SK-N-SH (cell line): ENCODE results near the gene JAG2. TPM values are rescaled to one million over a fixed set of nuclear protein-coding genes. Genes with fewer than 3 reads are reported as not detected.

Experiments used
- CTCF ChIA-PET: fragments of 300-600, 350-600 bp; formaldehyde crosslinking; extraction: SDS; loops from one replicate; lab custom pipeline; 2021; lab: Yijun Ruan, JAX
- POLR2A ChIA-PET: fragments of 350-600 bp; sonication (Branson Sonifier 250); formaldehyde crosslinking; extraction: SDS; loops from one replicate; lab custom pipeline; 2020; ENCODE audit warnings: antibody characterized with exemption, inconsistent platforms; lab: Yijun Ruan, JAX
- DNase-seq: peaks from one replicate; pipeline ENCODE4 v3.0.0; 2012
- H2AFZ ChIP-seq: fragments of 200-600 bp; sonication (generic); 2 replicates; pipeline ENCODE4 v1.8.1; 2016; ENCODE audit warnings: antibody characterized with exemption, mild to moderate bottlenecking, low read depth
- H3F3A ChIP-seq: fragments of 200-600 bp; sonication (generic); replicated peaks from 2 replicates; pipeline ENCODE3; 2016; ENCODE audit warnings: antibody characterized with exemption, mild to moderate bottlenecking; ENCODE audit not compliant: insufficient read depth
- H3K27ac ChIP-seq, 2 experiments: fragments of 200-500 bp in 1 of 2; fragments of 200-600 bp in 1 of 2; sonication (Bioruptor generic) in 1 of 2; sonication (generic), shearing (Covaris generic) in 1 of 2; 2 replicates each; pipeline versions ENCODE4 v1.5.1 to v1.6.1; 2014 to 2016; ENCODE audit warnings: low read depth in 2 of 2, inconsistent platforms in 1 of 2, low read length in 1 of 2, mild to moderate bottlenecking in 1 of 2, mixed read lengths in 1 of 2
- H3K27me3 ChIP-seq: fragments of 200-600 bp; sonication (generic), shearing (Covaris generic); 2 replicates; pipeline ENCODE4 v1.6.1; 2016; ENCODE audit warnings: mixed run types; ENCODE audit not compliant: insufficient read depth
- H3K36me3 ChIP-seq, 2 experiments: fragments of 200-500 bp in 1 of 2; fragments of 200-600 bp in 1 of 2; sonication (Bioruptor generic) in 1 of 2; sonication (generic) in 1 of 2; replicated peaks in 1 of 2; 2 replicates each; pipeline versions ENCODE3 to v1.5.1; 2014 to 2016; ENCODE audit warnings: low read length in 1 of 2, mild to moderate bottlenecking in 1 of 2; ENCODE audit not compliant: insufficient read depth in 2 of 2, control insufficient read depth in 1 of 2
- H3K4me1 ChIP-seq, 2 experiments: fragments of 200-500 bp in 1 of 2; fragments of 200-600 bp in 1 of 2; sonication (Bioruptor generic) in 1 of 2; sonication (generic), shearing (Covaris generic) in 1 of 2; 2 replicates each; pipeline versions ENCODE4 v1.5.1 to v1.6.1; 2014 to 2016; ENCODE audit warnings: low read depth in 1 of 2, low read length in 1 of 2, mixed run types in 1 of 2; ENCODE audit not compliant: insufficient read depth in 2 of 2, control insufficient read depth in 1 of 2
- H3K4me2 ChIP-seq: fragments of 200-600 bp; sonication (generic), shearing (Covaris generic); 2 replicates; pipeline ENCODE4 v1.6.1; 2017; ENCODE audit warnings: mixed run types
- H3K4me3 ChIP-seq, 2 experiments: fragments of 200-500 bp in 1 of 2; fragments of 200-600 bp in 1 of 2; sonication (Bioruptor generic) in 1 of 2; sonication (generic), shearing (Covaris generic) in 1 of 2; 2 replicates each; pipeline versions ENCODE4 v1.5.1 to v1.8.1; 2014 to 2016; ENCODE audit warnings: low read depth in 2 of 2, inconsistent platforms in 1 of 2, low read length in 1 of 2, mild to moderate bottlenecking in 1 of 2, mixed read lengths in 1 of 2, moderate library complexity in 1 of 2
- H3K79me2 ChIP-seq: fragments of 200-600 bp; sonication (generic); 2 replicates; pipeline ENCODE4 v1.8.1; 2017; ENCODE audit warnings: mild to moderate bottlenecking; ENCODE audit not compliant: insufficient read depth
- H3K9ac ChIP-seq: fragments of 200-600 bp; sonication (generic); 2 replicates; pipeline ENCODE4 v1.6.1; 2017; ENCODE audit warnings: mixed run types
- H3K9me2 ChIP-seq: fragments of 200-600 bp; sonication (generic); 2 replicates; pipeline ENCODE4 v1.6.1; 2017; ENCODE audit warnings: mixed run types
- H3K9me3 ChIP-seq: fragments of 200-600 bp; sonication (generic); 2 replicates; pipeline ENCODE4 v1.6.1; 2017; ENCODE audit warnings: mixed run types, mild to moderate bottlenecking, moderate library complexity
- H4K20me1 ChIP-seq: fragments of 200-600 bp; sonication (generic); 2 replicates; pipeline ENCODE4 v1.6.1; 2017; ENCODE audit warnings: mild to moderate bottlenecking, mixed run types; ENCODE audit not compliant: insufficient read depth
- CHD2 ChIP-seq: fragments of 150-350 bp; IDR thresholded peaks from 2 replicates; pipeline ENCODE4 v1.6.1; 2018; ENCODE audit warnings: low read length; ENCODE audit not compliant: partially characterized antibody
- EP300 ChIP-seq, 2 experiments: IDR thresholded peaks; 2 replicates each; pipeline versions ENCODE4 v1.4.0 to v1.6.1; 2012; ENCODE audit warnings: borderline replicate concordance in 1 of 2, low read depth in 1 of 2, low read length in 1 of 2
- GABPA ChIP-seq: IDR thresholded peaks from 2 replicates; pipeline ENCODE4 v1.4.0; 2012; ENCODE audit warnings: low read depth, mild to moderate bottlenecking
- GATA2 ChIP-seq: sonication (generic); formaldehyde crosslinking; IDR thresholded peaks from 2 replicates; pipeline ENCODE4 v1.5.0; 2020; ENCODE audit warnings: mild to moderate bottlenecking, missing genetic modification reagents
- MEF2A ChIP-seq: IDR thresholded peaks from 2 replicates; pipeline ENCODE4 v1.4.0; 2012; ENCODE audit warnings: low read depth, borderline replicate concordance
- NFIC ChIP-seq: IDR thresholded peaks from 2 replicates; pipeline ENCODE4 v1.4.0; 2012; ENCODE audit warnings: borderline replicate concordance
- POLR2AphosphoS5 ChIP-seq: IDR thresholded peaks from 2 replicates; pipeline ENCODE4 v1.6.1; 2012; ENCODE audit warnings: low read depth, low read length
- RAD21 ChIP-seq: IDR thresholded peaks from 2 replicates; pipeline ENCODE4 v1.6.1; 2012; ENCODE audit warnings: mild to moderate bottlenecking, low read length
- RCOR1 ChIP-seq: fragments of 150-350 bp; IDR thresholded peaks from 2 replicates; pipeline ENCODE4 v1.6.1; 2017; ENCODE audit warnings: antibody characterized with exemption, low read length
- RXRA ChIP-seq: IDR thresholded peaks from 2 replicates; pipeline ENCODE4 v1.4.0; 2012; ENCODE audit warnings: low read depth, mild to moderate bottlenecking, borderline replicate concordance
- SMC3 ChIP-seq: IDR thresholded peaks from 2 replicates; pipeline ENCODE4 v1.6.1; 2012; ENCODE audit warnings: low read depth, low read length, improper control_type of control experiment
- TAF1 ChIP-seq: IDR thresholded peaks from 2 replicates; pipeline ENCODE4 v1.6.1; 2012; ENCODE audit warnings: low read depth, mild to moderate bottlenecking, low read length, moderate library complexity, borderline replicate concordance
- WGBS: methylation state at CpG from one replicate; pipeline ENCODE4 v1.1.6; 2017; ENCODE audit warnings: low lambda C conversion rate; 5-methylcytosine and 5-hydroxymethylcytosine counted together
- polyA plus RNA-seq, 3 experiments: library from polyadenylated mRNA; depleted of rRNA; stranded (reverse); fragments of >200 nt; gene quantifications; 2 replicates each; pipeline ENCODE4 v1.2.3, GENCODE V29; 2012
- TF ChIP-seq, protein P1 (sequence below): IDR thresholded peaks from 2 replicates; pipeline ENCODE4 v1.4.0; 2012; ENCODE audit warnings: low read depth, borderline replicate concordance
- TF ChIP-seq, protein P2 (sequence below): fragments of 150-350 bp; IDR thresholded peaks from 2 replicates; pipeline ENCODE4 v1.6.1; 2017; ENCODE audit warnings: antibody characterized with exemption, low read length, low read depth, borderline replicate concordance
- TF ChIP-seq, protein P3 (sequence below): IDR thresholded peaks from 2 replicates; pipeline ENCODE4 v1.4.0; 2012; ENCODE audit warnings: low read depth
- TF ChIP-seq, protein P4 (sequence below): fragments of 200-600 bp; sonication (generic); IDR thresholded peaks from 2 replicates; pipeline ENCODE4 v1.6.1; 2017; ENCODE audit warnings: antibody characterized with exemption, mild to moderate bottlenecking, moderate library complexity
- TF ChIP-seq, protein P5 (sequence below): fragments of 150-350 bp; IDR thresholded peaks from 2 replicates; pipeline ENCODE4 v1.6.1; 2016; ENCODE audit warnings: mild to moderate bottlenecking, low read depth, low read length

Gene JAG2
- polyA plus RNA-seq, 1 of the 3 experiments (the other 2 are of a cell fraction), result 1.7 TPM

DNA sequence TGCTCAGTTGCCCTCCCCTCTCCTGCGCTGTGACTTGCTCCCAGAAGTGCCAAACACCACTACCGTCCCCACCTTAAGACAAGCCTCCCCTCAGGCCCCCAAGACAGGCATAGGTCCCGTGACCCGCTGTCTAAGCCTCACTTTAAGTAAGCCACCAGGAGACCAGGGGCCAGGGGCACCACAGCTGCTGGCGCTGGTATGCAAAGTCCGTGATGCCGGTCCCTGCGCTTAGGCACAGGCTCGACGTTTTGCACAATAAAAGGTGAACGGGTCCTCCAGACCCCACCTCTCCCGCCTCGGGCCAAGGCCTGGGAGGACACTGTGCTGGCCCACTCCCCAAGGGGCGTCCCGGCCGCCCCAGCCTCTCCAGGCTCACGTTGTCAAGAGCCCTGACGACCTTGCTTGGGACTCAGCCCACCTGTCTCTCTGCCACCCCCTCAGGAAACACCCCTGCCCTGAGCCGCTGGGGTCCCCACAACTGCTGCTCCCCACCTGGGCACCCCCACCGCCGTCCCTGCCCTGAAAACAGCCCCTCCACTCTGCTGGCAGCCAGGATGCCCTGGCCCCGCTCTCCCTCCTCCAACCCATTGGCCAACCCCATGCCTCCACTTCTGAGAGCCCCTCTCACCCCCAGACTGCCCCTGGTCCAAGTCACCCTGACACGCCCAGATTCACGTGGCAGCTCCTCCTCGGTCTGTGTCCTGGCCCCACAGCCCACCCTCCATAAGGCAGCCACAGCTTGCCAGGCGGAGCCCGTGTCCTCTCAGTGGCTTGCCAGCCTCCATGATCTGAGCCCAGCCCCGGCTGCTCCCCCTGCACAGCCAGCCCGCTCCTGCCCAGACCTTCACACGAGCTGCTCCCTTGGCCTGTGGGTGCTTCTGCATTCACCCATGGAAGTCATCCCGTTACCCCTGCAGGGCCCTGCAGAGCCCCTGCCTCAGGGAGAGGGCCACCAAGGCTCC, 11.9 kb downstream of the JAG2 start:
- Histone ChIP-seq H3K4me2 (no peak overlapping the region), H3K9me2 (no peaks in the 10 kb centered on the region), H3K9ac (no peak overlapping the region), H3K9me3 (no peaks in the 10 kb centered on the region), H3K27ac (no peak overlapping the region), H3K36me3 (no peaks in the 10 kb centered on the region), H2AFZ (no peak overlapping the region), H4K20me1 (no peaks in the 10 kb centered on the region), H3F3A (no peaks in the 10 kb centered on the region), H3K27me3 (no peaks in the 10 kb centered on the region), H3K4me3 (no peak overlapping the region), H3K4me1 (no peaks in the 10 kb centered on the region), H3K79me2 (no peaks in the 10 kb centered on the region)
- WGBS, result 73% methylated on average over 27 of the region's 31 CpGs
- POLR2A ChIA-PET, result no interaction called here
- no peak for TF ChIP-seq GATA2 (CRISPR knock-in tag)
- TF ChIP-seq, protein P1, sequence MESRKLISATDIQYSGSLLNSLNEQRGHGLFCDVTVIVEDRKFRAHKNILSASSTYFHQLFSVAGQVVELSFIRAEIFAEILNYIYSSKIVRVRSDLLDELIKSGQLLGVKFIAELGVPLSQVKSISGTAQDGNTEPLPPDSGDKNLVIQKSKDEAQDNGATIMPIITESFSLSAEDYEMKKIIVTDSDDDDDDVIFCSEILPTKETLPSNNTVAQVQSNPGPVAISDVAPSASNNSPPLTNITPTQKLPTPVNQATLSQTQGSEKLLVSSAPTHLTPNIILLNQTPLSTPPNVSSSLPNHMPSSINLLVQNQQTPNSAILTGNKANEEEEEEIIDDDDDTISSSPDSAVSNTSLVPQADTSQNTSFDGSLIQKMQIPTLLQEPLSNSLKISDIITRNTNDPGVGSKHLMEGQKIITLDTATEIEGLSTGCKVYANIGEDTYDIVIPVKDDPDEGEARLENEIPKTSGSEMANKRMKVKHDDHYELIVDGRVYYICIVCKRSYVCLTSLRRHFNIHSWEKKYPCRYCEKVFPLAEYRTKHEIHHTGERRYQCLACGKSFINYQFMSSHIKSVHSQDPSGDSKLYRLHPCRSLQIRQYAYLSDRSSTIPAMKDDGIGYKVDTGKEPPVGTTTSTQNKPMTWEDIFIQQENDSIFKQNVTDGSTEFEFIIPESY, result no peak
- TF ChIP-seq RAD21, result no peak
- TF ChIP-seq, protein P2, sequence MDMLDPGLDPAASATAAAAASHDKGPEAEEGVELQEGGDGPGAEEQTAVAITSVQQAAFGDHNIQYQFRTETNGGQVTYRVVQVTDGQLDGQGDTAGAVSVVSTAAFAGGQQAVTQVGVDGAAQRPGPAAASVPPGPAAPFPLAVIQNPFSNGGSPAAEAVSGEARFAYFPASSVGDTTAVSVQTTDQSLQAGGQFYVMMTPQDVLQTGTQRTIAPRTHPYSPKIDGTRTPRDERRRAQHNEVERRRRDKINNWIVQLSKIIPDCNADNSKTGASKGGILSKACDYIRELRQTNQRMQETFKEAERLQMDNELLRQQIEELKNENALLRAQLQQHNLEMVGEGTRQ, result no peak
- TF ChIP-seq RCOR1, result no peak
- TF ChIP-seq MEF2A, result no peak
- TF ChIP-seq POLR2AphosphoS5, result no peak
- TF ChIP-seq SMC3, result no peak
- TF ChIP-seq, protein P3, sequence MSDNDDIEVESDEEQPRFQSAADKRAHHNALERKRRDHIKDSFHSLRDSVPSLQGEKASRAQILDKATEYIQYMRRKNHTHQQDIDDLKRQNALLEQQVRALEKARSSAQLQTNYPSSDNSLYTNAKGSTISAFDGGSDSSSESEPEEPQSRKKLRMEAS, result no peak
- CTCF ChIA-PET, result interaction anchor here (1.0 kb wide), 1 partner anchor 58 kb away, joined by 3 read pairs; no protein-coding TSS in a partner anchor
- no peak for DNase-seq

DNA sequence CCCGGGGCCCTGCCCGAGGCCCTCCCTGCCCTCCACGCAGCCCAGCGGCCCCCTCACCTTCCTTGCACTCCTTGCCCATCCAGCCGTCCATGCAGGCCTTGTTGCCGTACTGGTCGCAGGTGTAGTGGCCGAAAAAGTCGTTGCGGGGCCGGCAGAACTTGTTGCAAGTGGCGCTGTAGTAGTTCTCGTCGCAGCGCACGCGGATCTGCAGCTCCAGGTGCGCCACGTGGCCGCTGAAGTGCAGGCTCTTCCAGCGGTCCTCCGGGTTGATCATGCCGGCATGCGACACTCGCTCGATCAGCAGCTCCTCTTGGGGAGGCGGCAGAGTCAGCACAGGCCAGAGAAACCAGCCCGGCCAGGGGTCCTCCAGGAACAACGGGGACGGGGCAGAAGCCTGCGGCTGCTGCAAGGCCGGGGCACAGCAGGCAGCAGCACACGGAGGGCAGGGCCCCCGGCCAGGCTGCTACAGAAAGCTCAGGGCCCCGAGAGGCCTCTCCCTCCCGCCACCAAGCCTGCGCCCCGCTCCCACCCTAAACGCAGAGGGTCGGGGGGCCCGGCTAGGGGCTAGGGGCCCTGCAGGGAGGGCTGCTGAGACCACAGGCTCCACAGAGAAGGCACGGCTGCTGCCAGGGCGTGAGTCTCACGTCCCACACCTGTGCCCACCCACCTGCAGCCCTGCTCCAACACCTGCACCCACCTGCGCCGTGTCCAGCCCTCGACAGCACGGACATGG, 12.7 kb downstream of the JAG2 start:
- H3K4me2 ChIP-seq, result no peak overlapping the region
- no peak overlapping the region for H2AFZ ChIP-seq
- no peaks in the 10 kb centered on the region for H3K36me3 ChIP-seq
- no peak for DNase-seq
- H3K27ac ChIP-seq, result no peak overlapping the region
- POLR2A ChIA-PET, result no interaction called here
- no peaks in the 10 kb centered on the region for H3K79me2 ChIP-seq
- H3K9me3 ChIP-seq, result no peaks in the 10 kb centered on the region
- no peak overlapping the region for H3K9ac ChIP-seq
- no peaks in the 10 kb centered on the region for H4K20me1 ChIP-seq
- H3F3A ChIP-seq, result no peaks in the 10 kb centered on the region
- H3K9me2 ChIP-seq, result no peaks in the 10 kb centered on the region
- H3K4me3 ChIP-seq, result no peak overlapping the region
- no peaks in the 10 kb centered on the region for H3K4me1 ChIP-seq
- H3K27me3 ChIP-seq, result no peaks in the 10 kb centered on the region
- CTCF ChIA-PET, result no interaction called here
- 85% methylated on average over 36 of the region's 48 CpGs for WGBS
- no peak for TF ChIP-seq CHD2
- TF ChIP-seq RCOR1, result no peak
- TF ChIP-seq, protein P2, result no peak
- TF ChIP-seq, protein P4, sequence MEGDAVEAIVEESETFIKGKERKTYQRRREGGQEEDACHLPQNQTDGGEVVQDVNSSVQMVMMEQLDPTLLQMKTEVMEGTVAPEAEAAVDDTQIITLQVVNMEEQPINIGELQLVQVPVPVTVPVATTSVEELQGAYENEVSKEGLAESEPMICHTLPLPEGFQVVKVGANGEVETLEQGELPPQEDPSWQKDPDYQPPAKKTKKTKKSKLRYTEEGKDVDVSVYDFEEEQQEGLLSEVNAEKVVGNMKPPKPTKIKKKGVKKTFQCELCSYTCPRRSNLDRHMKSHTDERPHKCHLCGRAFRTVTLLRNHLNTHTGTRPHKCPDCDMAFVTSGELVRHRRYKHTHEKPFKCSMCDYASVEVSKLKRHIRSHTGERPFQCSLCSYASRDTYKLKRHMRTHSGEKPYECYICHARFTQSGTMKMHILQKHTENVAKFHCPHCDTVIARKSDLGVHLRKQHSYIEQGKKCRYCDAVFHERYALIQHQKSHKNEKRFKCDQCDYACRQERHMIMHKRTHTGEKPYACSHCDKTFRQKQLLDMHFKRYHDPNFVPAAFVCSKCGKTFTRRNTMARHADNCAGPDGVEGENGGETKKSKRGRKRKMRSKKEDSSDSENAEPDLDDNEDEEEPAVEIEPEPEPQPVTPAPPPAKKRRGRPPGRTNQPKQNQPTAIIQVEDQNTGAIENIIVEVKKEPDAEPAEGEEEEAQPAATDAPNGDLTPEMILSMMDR, result no peak
- TF ChIP-seq, protein P5, sequence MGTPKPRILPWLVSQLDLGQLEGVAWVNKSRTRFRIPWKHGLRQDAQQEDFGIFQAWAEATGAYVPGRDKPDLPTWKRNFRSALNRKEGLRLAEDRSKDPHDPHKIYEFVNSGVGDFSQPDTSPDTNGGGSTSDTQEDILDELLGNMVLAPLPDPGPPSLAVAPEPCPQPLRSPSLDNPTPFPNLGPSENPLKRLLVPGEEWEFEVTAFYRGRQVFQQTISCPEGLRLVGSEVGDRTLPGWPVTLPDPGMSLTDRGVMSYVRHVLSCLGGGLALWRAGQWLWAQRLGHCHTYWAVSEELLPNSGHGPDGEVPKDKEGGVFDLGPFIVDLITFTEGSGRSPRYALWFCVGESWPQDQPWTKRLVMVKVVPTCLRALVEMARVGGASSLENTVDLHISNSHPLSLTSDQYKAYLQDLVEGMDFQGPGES, result no peak
- TF ChIP-seq NFIC, result no peak
- no peak for TF ChIP-seq GABPA
- no peak for TF ChIP-seq TAF1
- no peak for TF ChIP-seq RAD21
- TF ChIP-seq MEF2A, result no peak
- TF ChIP-seq EP300 (IDR thresholded peaks at IDR 0.05; ENCODE audit: borderline replicate concordance in 1 of 2, low read depth in 1 of 2, low read length in 1 of 2), result no peak
- no peak for TF ChIP-seq RXRA
